HepG2 (cell line): Measurements from ENCODE around the gene RBM47. TPM values are rescaled to one million over a fixed set of nuclear protein-coding genes. Genes with fewer than 3 reads are reported as not detected.

Source experiments
- ATAC-seq: fragments of 200-7000 bp; cut with Tn5 transposase; 3 replicates; pipeline ENCODE4 v1.9.1; 2020; ENCODE audit warnings: mild to moderate bottlenecking, moderate library complexity
- BruUV-seq: library from RNA; stranded (reverse); fragments of 400-500 nt; replicated peaks from 2 replicates; lab custom pipeline; 2021; lab: Mats Ljungman, UMichigan
- CTCF ChIA-PET: fragments of 300-600 bp; formaldehyde crosslinking; extraction: SDS; loops from one replicate; lab custom pipeline; 2021; ENCODE audit warnings: low total read pairs, inconsistent platforms, low intra/inter-chr PET ratio; lab: Yijun Ruan, JAX
- POLR2A ChIA-PET: fragments of 350-600 bp; sonication (Branson Sonifier 250); formaldehyde crosslinking; loops from one replicate; lab custom pipeline; 2020; ENCODE audit warnings: antibody characterized with exemption, inconsistent platforms; lab: Yijun Ruan, JAX
- DNase-seq: peaks from one replicate; pipeline ENCODE4 v3.0.0-alpha.2; 2015; ENCODE audit warnings: low spot score
- FAIRE-seq: peaks from 3 replicates; lab custom pipeline; 2011; peaks lifted over from hg19 to GRCh38; lab: Jason Lieb, UNC
- H2AFZ ChIP-seq: one replicate; pipeline ENCODE4 v1.6.1; 2011; ENCODE audit warnings: low read length, inconsistent platforms
- H3K27ac ChIP-seq: fragments of 300-600 bp; 3 replicates; pipeline ENCODE4 v1.8.0; 2011; ENCODE audit warnings: mixed run types, mild to moderate bottlenecking, mixed read lengths, low read length, inconsistent platforms; ENCODE audit not compliant: insufficient read depth; ENCODE audit errors: extremely low read length
- H3K27me3 ChIP-seq, 2 experiments: fragments of 200-600 bp in 1 of 2; 2 replicates in 1 of 2; 3 replicates in 1 of 2; pipeline versions ENCODE4 v1.6.0 to v1.8.0; 2011; ENCODE audit warnings: low read length in 2 of 2, mild to moderate bottlenecking in 2 of 2, moderate library complexity in 2 of 2, inconsistent platforms in 1 of 2; ENCODE audit not compliant: insufficient read depth in 2 of 2, control insufficient read depth in 1 of 2
- H3K36me3 ChIP-seq, 2 experiments: fragments of 200-600 bp in 1 of 2; replicated peaks in 1 of 2; 2 replicates in 1 of 2; 3 replicates in 1 of 2; pipeline versions ENCODE4 v1.5.1 to v1.8.0; 2011; ENCODE audit warnings: low read length in 2 of 2, inconsistent platforms in 1 of 2; ENCODE audit not compliant: insufficient read depth in 2 of 2, control insufficient read depth in 1 of 2
- H3K4me1 ChIP-seq: 2 replicates; pipeline ENCODE4 v1.5.1; 2012; ENCODE audit warnings: low read length, inconsistent platforms; ENCODE audit not compliant: insufficient read depth
- H3K4me2 ChIP-seq: 2 replicates; pipeline ENCODE4 v1.6.0; 2011; ENCODE audit warnings: low read depth, low read length, inconsistent platforms
- H3K4me3 ChIP-seq, 3 experiments: fragments of 200-600 bp in 1 of 3; sonication (generic), shearing (Covaris generic) in 1 of 3; replicated peaks in 1 of 3; 2 replicates each; pipeline ENCODE4 v1.5.1; 2011 to 2016; ENCODE audit warnings: low read length in 3 of 3, inconsistent platforms in 2 of 3, low read depth in 2 of 3, mild to moderate bottlenecking in 2 of 3, control low read depth in 1 of 3, mixed read lengths in 1 of 3; ENCODE audit not compliant: insufficient read depth in 1 of 3
- H3K79me2 ChIP-seq: one replicate; pipeline ENCODE4 v1.6.1; 2011; ENCODE audit warnings: low read length, inconsistent platforms; ENCODE audit not compliant: insufficient read depth
- H3K9ac ChIP-seq: 2 replicates; pipeline ENCODE4 v1.6.0; 2011; ENCODE audit warnings: mild to moderate bottlenecking, low read depth, low read length, inconsistent platforms; ENCODE audit not compliant: insufficient read depth
- H3K9me3 ChIP-seq: 2 replicates; pipeline ENCODE4 v1.5.1; 2012; ENCODE audit warnings: mild to moderate bottlenecking, low read length
- H4K20me1 ChIP-seq: 2 replicates; pipeline ENCODE4 v1.6.0; 2011; ENCODE audit warnings: inconsistent platforms, mild to moderate bottlenecking, low read length, moderate library complexity; ENCODE audit not compliant: insufficient read depth
- ARNT2 ChIP-seq: sonication (generic); formaldehyde crosslinking; IDR thresholded peaks from 2 replicates; pipeline ENCODE4 v1.8.0; 2022; ENCODE audit warnings: mild to moderate bottlenecking, low read depth, missing genetic modification reagents, moderate library complexity
- CCDC6 ChIP-seq: sonication (generic); formaldehyde crosslinking; IDR thresholded peaks from 2 replicates; pipeline ENCODE4 v1.8.1; 2022; ENCODE audit warnings: mild to moderate bottlenecking, missing genetic modification reagents, moderate library complexity
- NCOA2 ChIP-seq: sonication (generic); formaldehyde crosslinking; IDR thresholded peaks from 2 replicates; pipeline ENCODE4 v1.8.0; 2022; ENCODE audit warnings: inconsistent platforms
- PITX1 ChIP-seq: sonication (generic); formaldehyde crosslinking; IDR thresholded peaks from 2 replicates; pipeline ENCODE4 v1.5.1; 2020; ENCODE audit warnings: mild to moderate bottlenecking, missing genetic modification reagents
- RARA ChIP-seq: IDR thresholded peaks from 2 replicates; pipeline ENCODE4 v1.6.1; 2016; ENCODE audit warnings: missing genetic modification reagents, missing compliant biosample characterization
- SP2 ChIP-seq: sonication (generic); formaldehyde crosslinking; IDR thresholded peaks from 2 replicates; pipeline ENCODE4 v1.5.1; 2020; ENCODE audit warnings: mild to moderate bottlenecking, missing genetic modification reagents
- ZBTB7A ChIP-seq: sonication (generic); formaldehyde crosslinking; IDR thresholded peaks from 2 replicates; pipeline ENCODE4 v1.8.0; 2022; ENCODE audit warnings: mild to moderate bottlenecking, missing genetic modification reagents
- ZKSCAN8 ChIP-seq: IDR thresholded peaks from 2 replicates; pipeline ENCODE4 v1.6.1; 2016; ENCODE audit warnings: borderline replicate concordance, missing genetic modification reagents, missing compliant biosample characterization
- ZNF136 ChIP-seq: sonication (generic); formaldehyde crosslinking; IDR thresholded peaks from 2 replicates; pipeline ENCODE4 v1.8.1; 2022; ENCODE audit warnings: low read depth, mild to moderate bottlenecking, moderate library complexity, missing genetic modification reagents
- ZNF138 ChIP-seq: sonication (generic); formaldehyde crosslinking; IDR thresholded peaks from 2 replicates; pipeline ENCODE4 v1.5.0; 2020; ENCODE audit warnings: mild to moderate bottlenecking, low read depth, missing genetic modification reagents
- ZNF563 ChIP-seq: sonication (generic); formaldehyde crosslinking; IDR thresholded peaks from 2 replicates; pipeline ENCODE4 v1.8.0; 2022; ENCODE audit warnings: mild to moderate bottlenecking, moderate library complexity, missing genetic modification reagents
- ZNF710 ChIP-seq: sonication (generic); formaldehyde crosslinking; IDR thresholded peaks from 2 replicates; pipeline ENCODE4 v1.5.0; 2020; ENCODE audit warnings: mild to moderate bottlenecking, missing genetic modification reagents, borderline replicate concordance
- ZNF746 ChIP-seq: sonication (generic); formaldehyde crosslinking; IDR thresholded peaks from 2 replicates; pipeline ENCODE4 v1.8.0; 2022; ENCODE audit warnings: mild to moderate bottlenecking, missing genetic modification reagents
- WGBS: methylation state at CpG from one replicate; pipeline ENCODE4 v1.1.6; 2017; ENCODE audit warnings: low lambda C conversion rate; 5-methylcytosine and 5-hydroxymethylcytosine counted together
- in situ Hi-C: cut with HindIII; loops from 2 replicates; pipeline ENCODE4 v1.10.0; 2017; ENCODE audit warnings: low pct_unique_long_range_greater_than_20kb; ENCODE audit not compliant: extremely low pct_ligation_motif_present
- intact Hi-C: fragments of 100-400 bp; cut with micrococcal nuclease; formaldehyde crosslinking; loops from one replicate; pipeline ENCODE4 v1.10.0; 2022; ENCODE audit not compliant: unreplicated experiment
- polyA plus RNA-seq, 8 experiments: library from polyadenylated mRNA; depleted of rRNA in 3 of 8; stranded (reverse) in 7 of 8; unstranded in 1 of 8; fragments of >200 nt; fragmentation: Illumina TruSeq in 4 of 8; extraction: Trizol in 4 of 8; gene quantifications; 2 replicates each; pipeline versions ENCODE4 v1.2.1 to v1.2.3, GENCODE V29; 2011 to 2016; ENCODE audit warnings: low read depth in 4 of 8, missing spikeins in 1 of 8, mixed read lengths in 1 of 8; ENCODE audit not compliant: insufficient read depth in 1 of 8
- total RNA-seq, 5 experiments: library from RNA; depleted of rRNA; stranded (reverse); fragments of >200 nt; fragmentation: Illumina TruSeq; extraction: Trizol; gene quantifications; 2 replicates each; pipeline ENCODE4 v1.2.3, GENCODE V29; 2016; ENCODE audit warnings: low read depth in 1 of 5
- TF ChIP-seq, protein P1 (sequence below): IDR thresholded peaks from 2 replicates; pipeline ENCODE4 v1.6.1; 2016; ENCODE audit warnings: low read depth
- TF ChIP-seq, protein P2 (sequence below): sonication (generic); formaldehyde crosslinking; IDR thresholded peaks from 2 replicates; pipeline ENCODE4 v1.4.0; 2020; ENCODE audit warnings: missing genetic modification reagents; ENCODE audit errors: not compliant biosample characterization
- TF ChIP-seq, protein P3 (sequence below): IDR thresholded peaks from 2 replicates; pipeline ENCODE4 v1.6.1; 2016; ENCODE audit warnings: missing compliant biosample characterization, missing genetic modification reagents, borderline replicate concordance
- TF ChIP-seq, protein P4 (sequence below): sonication (generic); formaldehyde crosslinking; IDR thresholded peaks from 2 replicates; pipeline ENCODE4 v1.8.0; 2023; ENCODE audit warnings: mild to moderate bottlenecking, missing genetic modification reagents

RBM47 gene
- total and polyA plus RNA-seq, 2 of the 13 experiments (the other 11 are each of a cell fraction or from before 2014, with no cell fraction given), result 1.2 to 2.5 TPM

DNA sequence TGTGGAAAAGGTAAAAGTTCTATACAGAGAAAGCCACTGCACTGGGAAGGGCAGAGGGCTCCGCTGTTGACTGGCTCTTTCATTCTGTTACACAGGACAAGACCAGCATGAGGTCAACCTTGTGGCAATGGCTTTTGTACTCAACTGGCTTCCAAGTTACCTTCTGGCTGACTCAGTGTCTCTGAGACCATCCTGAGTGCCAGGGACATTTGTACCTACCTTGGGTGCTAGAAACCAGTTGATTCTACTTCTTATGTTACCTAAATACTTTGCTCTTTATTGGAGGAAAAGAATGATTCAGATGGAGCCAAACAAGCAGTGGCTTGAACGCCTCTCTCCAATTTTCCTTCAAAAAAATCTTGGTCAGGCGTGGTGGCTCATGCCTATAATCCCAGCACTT lies 123.2 kb downstream of the RBM47 start:
- Histone ChIP-seq H2AFZ (no peak overlapping the region), H3K4me3 (no peak overlapping the region), H3K27me3 (no peaks in the 10 kb centered on the region), H3K4me1 (peaks cover 13% of the 10 kb centered on the region), H3K4me2 (no peak overlapping the region), H3K79me2 (no peaks in the 10 kb centered on the region), H3K9me3 (no peaks in the 10 kb centered on the region), H3K36me3 (no peaks in the 10 kb centered on the region), H3K27ac (peak overlapping the region; percentile 3), H3K9ac (no peak overlapping the region), H4K20me1 (no peaks in the 10 kb centered on the region)
- ChIA-PET POLR2A (no interaction called here), CTCF (no interaction called here)
- DNase-seq (no peak), ATAC-seq (peak; percentile 38; the same call in 1 of the 3 replicates), FAIRE-seq (no peak)
- 85% methylated on average over 3 of the region's 3 CpGs for WGBS
- in situ Hi-C loops, result no loop called here
- intact Hi-C loops, result no loop called here
- BruUV-seq, result no TSS peak
- TF ChIP-seq ZNF710 (no peak), ZNF138 (CRISPR knock-in tag) (no peak), ZNF746 (CRISPR knock-in tag) (no peak), ZBTB7A (no peak), ZKSCAN8 (CRISPR knock-in tag) (no peak), SP2 (no peak), RARA (CRISPR knock-in tag) (no peak), ZNF136 (CRISPR knock-in tag) (no peak), PITX1 (CRISPR knock-in tag) (no peak), ARNT2 (CRISPR knock-in tag) (no peak), ZNF563 (CRISPR knock-in tag) (no peak), NCOA2 (CRISPR knock-in tag) (no peak), CCDC6 (CRISPR knock-in tag) (no peak)
- TF ChIP-seq, protein P1, sequence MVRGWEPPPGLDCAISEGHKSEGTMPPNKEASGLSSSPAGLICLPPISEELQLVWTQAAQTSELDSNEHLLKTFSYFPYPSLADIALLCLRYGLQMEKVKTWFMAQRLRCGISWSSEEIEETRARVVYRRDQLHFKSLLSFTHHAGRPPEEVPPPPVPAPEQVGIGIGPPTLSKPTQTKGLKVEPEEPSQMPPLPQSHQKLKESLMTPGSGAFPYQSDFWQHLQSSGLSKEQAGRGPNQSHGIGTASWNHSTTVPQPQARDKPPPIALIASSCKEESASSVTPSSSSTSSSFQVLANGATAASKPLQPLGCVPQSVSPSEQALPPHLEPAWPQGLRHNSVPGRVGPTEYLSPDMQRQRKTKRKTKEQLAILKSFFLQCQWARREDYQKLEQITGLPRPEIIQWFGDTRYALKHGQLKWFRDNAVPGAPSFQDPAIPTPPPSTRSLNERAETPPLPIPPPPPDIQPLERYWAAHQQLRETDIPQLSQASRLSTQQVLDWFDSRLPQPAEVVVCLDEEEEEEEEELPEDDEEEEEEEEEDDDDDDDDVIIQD (CRISPR knock-in tag), result no peak
- TF ChIP-seq, protein P2, sequence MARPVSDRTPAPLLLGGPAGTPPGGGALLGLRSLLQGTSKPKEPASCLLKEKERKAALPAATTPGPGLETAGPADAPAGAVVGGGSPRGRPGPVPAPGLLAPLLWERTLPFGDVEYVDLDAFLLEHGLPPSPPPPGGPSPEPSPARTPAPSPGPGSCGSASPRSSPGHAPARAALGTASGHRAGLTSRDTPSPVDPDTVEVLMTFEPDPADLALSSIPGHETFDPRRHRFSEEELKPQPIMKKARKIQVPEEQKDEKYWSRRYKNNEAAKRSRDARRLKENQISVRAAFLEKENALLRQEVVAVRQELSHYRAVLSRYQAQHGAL (CRISPR knock-in tag), result no peak
- TF ChIP-seq, protein P3, sequence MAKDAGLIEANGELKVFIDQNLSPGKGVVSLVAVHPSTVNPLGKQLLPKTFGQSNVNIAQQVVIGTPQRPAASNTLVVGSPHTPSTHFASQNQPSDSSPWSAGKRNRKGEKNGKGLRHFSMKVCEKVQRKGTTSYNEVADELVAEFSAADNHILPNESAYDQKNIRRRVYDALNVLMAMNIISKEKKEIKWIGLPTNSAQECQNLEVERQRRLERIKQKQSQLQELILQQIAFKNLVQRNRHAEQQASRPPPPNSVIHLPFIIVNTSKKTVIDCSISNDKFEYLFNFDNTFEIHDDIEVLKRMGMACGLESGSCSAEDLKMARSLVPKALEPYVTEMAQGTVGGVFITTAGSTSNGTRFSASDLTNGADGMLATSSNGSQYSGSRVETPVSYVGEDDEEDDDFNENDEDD (CRISPR knock-in tag), result no peak
- TF ChIP-seq, protein P4, sequence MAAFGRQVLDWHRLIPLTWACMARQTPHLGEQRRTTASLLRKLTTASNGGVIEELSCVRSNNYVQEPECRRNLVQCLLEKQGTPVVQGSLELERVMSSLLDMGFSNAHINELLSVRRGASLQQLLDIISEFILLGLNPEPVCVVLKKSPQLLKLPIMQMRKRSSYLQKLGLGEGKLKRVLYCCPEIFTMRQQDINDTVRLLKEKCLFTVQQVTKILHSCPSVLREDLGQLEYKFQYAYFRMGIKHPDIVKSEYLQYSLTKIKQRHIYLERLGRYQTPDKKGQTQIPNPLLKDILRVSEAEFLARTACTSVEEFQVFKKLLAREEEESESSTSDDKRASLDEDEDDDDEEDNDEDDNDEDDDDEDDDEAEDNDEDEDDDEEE (CRISPR knock-in tag), result no peak
